ENCODE measurements around the gene IFI27.

Gene IFI27

GRCh38 chr14:94123296-94123695, 12.8 kb downstream of the IFI27 start:
- TF ChIP-seq FOXM1 (IDR thresholded peaks at IDR 0.05; ENCODE audit: borderline replicate concordance) (no peak), FOXK2 (IDR thresholded peaks at IDR 0.05) (no peak), FOXA1 (IDR thresholded peaks at IDR 0.05) (no peak), ARNT (IDR thresholded peaks at IDR 0.05) (no peak), L3MBTL2 (conservative IDR thresholded peaks at IDR 0.05) (no peak), SUZ12 (IDR thresholded peaks at IDR 0.05) (no peak), CTBP1 (IDR thresholded peaks at IDR 0.05; ENCODE audit: borderline replicate concordance) (no peak), LEF1 (IDR thresholded peaks at IDR 0.05; ENCODE audit: borderline replicate concordance) (no peak), HDGF (IDR thresholded peaks at IDR 0.05; ENCODE audit: borderline replicate concordance) (no peak), NFRKB (IDR thresholded peaks at IDR 0.05) (no peak), BHLHE40 (IDR thresholded peaks at IDR 0.05; ENCODE audit: borderline replicate concordance) (no peak), SP1 (IDR thresholded peaks at IDR 0.05) (no peak), ZNF384 (IDR thresholded peaks at IDR 0.05) (no peak), ELF4 (IDR thresholded peaks at IDR 0.05) (no peak), PKNOX1 (IDR thresholded peaks at IDR 0.05) (no peak), TARDBP (IDR thresholded peaks at IDR 0.05) (no peak)
- no peak for DNase-seq (ENCODE audit: extremely low spot score)
- CTCF ChIA-PET, result no interaction called here
- POLR2A ChIA-PET, result interaction anchor here (1.0 kb wide), 1 partner anchor 8 kb away, joined by 3 read pairs; no protein-coding TSS in a partner anchor

GRCh38 chr14:94123868-94124267, 13.3 kb downstream of the IFI27 start:
- CTCF ChIA-PET, result no interaction called here
- POLR2A ChIA-PET, result interaction anchor here (1.0 kb wide), 1 partner anchor 9 kb away, joined by 3 read pairs; no protein-coding TSS in a partner anchor
- no peak for DNase-seq (ENCODE audit: extremely low spot score)
- TF ChIP-seq FOXM1 (IDR thresholded peaks at IDR 0.05; ENCODE audit: borderline replicate concordance) (no peak), NFRKB (IDR thresholded peaks at IDR 0.05) (no peak), FOXA1 (IDR thresholded peaks at IDR 0.05) (no peak), PKNOX1 (IDR thresholded peaks at IDR 0.05) (no peak), ZNF384 (IDR thresholded peaks at IDR 0.05) (no peak), LEF1 (IDR thresholded peaks at IDR 0.05; ENCODE audit: borderline replicate concordance) (no peak), HDGF (IDR thresholded peaks at IDR 0.05; ENCODE audit: borderline replicate concordance) (no peak), CTBP1 (IDR thresholded peaks at IDR 0.05; ENCODE audit: borderline replicate concordance) (no peak), FOXK2 (IDR thresholded peaks at IDR 0.05) (no peak), ELF4 (IDR thresholded peaks at IDR 0.05) (no peak), TARDBP (IDR thresholded peaks at IDR 0.05) (no peak), L3MBTL2 (conservative IDR thresholded peaks at IDR 0.05) (no peak), SUZ12 (IDR thresholded peaks at IDR 0.05) (no peak), BHLHE40 (IDR thresholded peaks at IDR 0.05; ENCODE audit: borderline replicate concordance) (no peak), SP1 (IDR thresholded peaks at IDR 0.05) (no peak)

- no peak for DNase-seq (ENCODE audit: extremely low spot score)
- ChIA-PET CTCF (interaction anchor here (1.0 kb wide), 1 partner anchor 299 kb away, joined by 6 read pairs; no protein-coding TSS in a partner anchor), POLR2A (no interaction called here)
- TF ChIP-seq CTBP1 (IDR thresholded peaks at IDR 0.05; ENCODE audit: borderline replicate concordance), result no peak
- no peak for TF ChIP-seq FOXA1 (IDR thresholded peaks at IDR 0.05)
- no peak for TF ChIP-seq FOXM1 (IDR thresholded peaks at IDR 0.05; ENCODE audit: borderline replicate concordance)
Measured at GRCh38 chr14:94124582-94125377, 14.2 kb downstream of the IFI27 start.

GRCh38 chr14:94125659-94126418, 15.3 kb downstream of the IFI27 start:
- POLR2A ChIA-PET, result no interaction called here
- DNase-seq (ENCODE audit: extremely low spot score), result no peak
- TF ChIP-seq HDGF (IDR thresholded peaks at IDR 0.05; ENCODE audit: borderline replicate concordance) (no peak), FOXA1 (IDR thresholded peaks at IDR 0.05) (no peak), FOXM1 (IDR thresholded peaks at IDR 0.05; ENCODE audit: borderline replicate concordance) (no peak), CTBP1 (IDR thresholded peaks at IDR 0.05; ENCODE audit: borderline replicate concordance) (no peak), SUZ12 (IDR thresholded peaks at IDR 0.05) (no peak), BHLHE40 (IDR thresholded peaks at IDR 0.05; ENCODE audit: borderline replicate concordance) (no peak), LEF1 (IDR thresholded peaks at IDR 0.05; ENCODE audit: borderline replicate concordance) (no peak), PKNOX1 (IDR thresholded peaks at IDR 0.05) (no peak), NFRKB (IDR thresholded peaks at IDR 0.05) (no peak), ELF4 (IDR thresholded peaks at IDR 0.05) (no peak), SP1 (IDR thresholded peaks at IDR 0.05) (no peak), L3MBTL2 (conservative IDR thresholded peaks at IDR 0.05) (no peak)
- CTCF ChIA-PET, result interaction anchor here (1.0 kb wide), 1 partner anchor 298 kb away, joined by 6 read pairs; no protein-coding TSS in a partner anchor

- TF ChIP-seq NFRKB (IDR thresholded peaks at IDR 0.05) (no peak), HDGF (IDR thresholded peaks at IDR 0.05; ENCODE audit: borderline replicate concordance) (no peak), LEF1 (IDR thresholded peaks at IDR 0.05; ENCODE audit: borderline replicate concordance) (no peak), TARDBP (IDR thresholded peaks at IDR 0.05) (no peak), ELF4 (IDR thresholded peaks at IDR 0.05) (no peak), ZNF384 (IDR thresholded peaks at IDR 0.05) (no peak), ARNT (IDR thresholded peaks at IDR 0.05) (no peak), FOXM1 (IDR thresholded peaks at IDR 0.05; ENCODE audit: borderline replicate concordance) (no peak), FOXA1 (IDR thresholded peaks at IDR 0.05) (no peak), CTBP1 (IDR thresholded peaks at IDR 0.05; ENCODE audit: borderline replicate concordance) (no peak), PKNOX1 (IDR thresholded peaks at IDR 0.05) (no peak), SP1 (IDR thresholded peaks at IDR 0.05) (no peak), L3MBTL2 (conservative IDR thresholded peaks at IDR 0.05) (no peak), SUZ12 (IDR thresholded peaks at IDR 0.05) (no peak), FOXK2 (IDR thresholded peaks at IDR 0.05) (no peak)
- ChIA-PET CTCF (no interaction called here), POLR2A (no interaction called here)
- no peak for DNase-seq (ENCODE audit: extremely low spot score)
Measured at GRCh38 chr14:94126419-94126677, 15.8 kb downstream of the IFI27 start.
